Sigmoid colon (tissue), 7 donors: ENCODE results near the gene ACRBP. TPM values are rescaled to one million over a fixed set of nuclear protein-coding genes. Genes with fewer than 3 reads are reported as not detected.

ENCODE experiments used
- DNase-seq: peaks from one replicate; pipeline ENCODE4 v3.0.0-alpha.2; 2019
- H3K27ac ChIP-seq, 4 donors: fragments of 200-600 bp; sonication (generic); one replicate each; pipeline ENCODE4 v1.5.1; 2016 to 2019; ENCODE audit warnings: mild to moderate bottlenecking in 1 of 4
- H3K27me3 ChIP-seq, 3 donors: fragments of 200-600 bp; sonication (generic); one replicate each; pipeline ENCODE4 v1.5.1; 2019; ENCODE audit warnings: mild to moderate bottlenecking in 1 of 3
- H3K36me3 ChIP-seq, 4 donors: fragments of 200-600 bp; sonication (generic); one replicate each; pipeline ENCODE4 v1.5.1; 2016 to 2019
- H3K4me1 ChIP-seq, 4 donors: fragments of 200-600 bp; sonication (generic); one replicate each; pipeline ENCODE4 v1.5.1; 2017 to 2019
- H3K4me3 ChIP-seq, 4 donors: fragments of 200-600 bp; sonication (generic); one replicate each; pipeline ENCODE4 v1.5.1; 2017 to 2019; ENCODE audit warnings: mild to moderate bottlenecking in 2 of 4, moderate library complexity in 1 of 4
- H3K9me3 ChIP-seq, 4 donors: fragments of 200-600 bp in 3 of 4; sonication (generic) in 3 of 4; one replicate each; pipeline versions ENCODE4 v1.5.1 to v1.6.1; 2013 to 2019
- CTCF ChIP-seq, 4 experiments: fragments of 450-650 bp in 3 of 4; fragments of 200-600 bp in 1 of 4; IDR thresholded peaks; one replicate each; pipeline ENCODE4 v1.5.1; 2016 to 2019; ENCODE audit warnings: antibody characterized with exemption in 4 of 4, mild to moderate bottlenecking in 3 of 4, moderate library complexity in 2 of 4
- EP300 ChIP-seq, 4 donors: sonication (generic); formaldehyde crosslinking; IDR thresholded peaks; one replicate each; pipeline ENCODE4 v1.6.1; 2017; ENCODE audit warnings: antibody characterized with exemption in 4 of 4
- POLR2A ChIP-seq, 2 donors: fragments of 450-650 bp; IDR thresholded peaks; one replicate each; pipeline ENCODE4 v1.6.1; 2016; ENCODE audit warnings: antibody characterized with exemption in 2 of 2, mild to moderate bottlenecking in 2 of 2, moderate library complexity in 2 of 2
- POLR2AphosphoS5 ChIP-seq, 4 donors: sonication (generic); formaldehyde crosslinking; IDR thresholded peaks; one replicate each; pipeline ENCODE4 v1.6.1; 2017; ENCODE audit warnings: antibody characterized with exemption in 4 of 4
- WGBS, 2 donors: extraction: QIAGEN DNeasy Blood & Tissue Kit; methylation state at CpG; one replicate each; pipeline ENCODE4 v1.1.7; 2013; 5-methylcytosine and 5-hydroxymethylcytosine counted together
- intact Hi-C: fragments of 100-400 bp; cut with DNase I; formaldehyde crosslinking; loops from one replicate; pipeline ENCODE4 v1.15.1; 2023
- polyA plus RNA-seq, 3 donors: library from polyadenylated mRNA; stranded (reverse); fragments of 200-250 nt; gene quantifications; one replicate each; pipeline ENCODE4 v1.2.3, GENCODE V29; 2013
- total RNA-seq, 4 donors: library from RNA; depleted of rRNA; stranded (reverse); fragments of >200 nt; gene quantifications; one replicate each; pipeline ENCODE4 v1.1.0, GENCODE V29; 2016
- donor health status: healthy with polysubstance abuse.
- donor health status: Bipolar disorder and iron deficiency.
- donor health status: healthy.

Gene ACRBP
- total and polyA plus RNA-seq, 7 donors = 1.2 to 3.9 (median 2.1) TPM; not detected in 1

- Histone ChIP-seq H3K9me3 (no peaks in the 10 kb centered on the region), H3K27me3 (no peaks in the 10 kb centered on the region), H3K36me3 (peaks cover 12 to 46% (median 43%) of the 10 kb centered on the region in 4 donors), H3K4me1 (peaks cover 0 to 13% (median 11%) of the 10 kb centered on the region in 4 donors), H3K4me3 (no peak overlapping the region), H3K27ac (no peak overlapping the region)
- intact Hi-C loops = no loop called here
- TF ChIP-seq POLR2AphosphoS5 (IDR thresholded peaks at IDR 0.05) (no peak), POLR2A (IDR thresholded peaks at IDR 0.05) (no peak), EP300 (IDR thresholded peaks at IDR 0.05) (no peak), CTCF (IDR thresholded peaks at IDR 0.05) (no peak)
- 94 to 99% methylated on average over 2 of the region's 2 CpGs for WGBS, 2 donors
- no peak for DNase-seq
These were observed 19.0 kb upstream of the ACRBP start for GRCh38 chr12:6666211-6666610.

- H3K9me3 ChIP-seq = no peaks in the 10 kb centered on the region
- no peak overlapping the region for H3K27ac ChIP-seq
- TF ChIP-seq EP300 (IDR thresholded peaks at IDR 0.05) (no peak), CTCF (IDR thresholded peaks at IDR 0.05) (no peak), POLR2A (IDR thresholded peaks at IDR 0.05) (no peak), POLR2AphosphoS5 (IDR thresholded peaks at IDR 0.05) (no peak)
- H3K4me3 ChIP-seq = no peak overlapping the region
- intact Hi-C loops = loop anchor here (5.0 kb wide), 1 partner anchor 57 kb away; the partner anchor contains the start of gene COPS7A
- H3K27me3 ChIP-seq = no peaks in the 10 kb centered on the region
- DNase-seq = no peak
- peaks cover 8 to 33% (median 30%) of the 10 kb centered on the region in 4 donors for H3K36me3 ChIP-seq
- WGBS, 2 donors = 81 to 93% methylated on average over 2 of the region's 2 CpGs
- peaks cover 0 to 14% (median 11%) of the 10 kb centered on the region in 4 donors for H3K4me1 ChIP-seq
These were observed 17.7 kb upstream of the ACRBP start for GRCh38 chr12:6664902-6665301.

- Histone ChIP-seq H3K36me3 (peaks cover 0 to 19% (median 13%) of the 10 kb centered on the region in 4 donors), H3K4me1 (peaks cover 0 to 14% (median 11%) of the 10 kb centered on the region in 4 donors), H3K4me3 (peak within 1 kb of the TSS; percentile 58 to 79 (median 70)), H3K9me3 (no peaks in the 10 kb centered on the region), H3K27ac (peak within 1 kb of the TSS; percentile 78 to 85 (median 82)), H3K27me3 (no peaks in the 10 kb centered on the region)
- peak; percentile 99 for DNase-seq
- 2 to 3% methylated on average over 37 of the region's 37 CpGs for WGBS, 2 donors
- TF ChIP-seq CTCF (IDR thresholded peaks at IDR 0.05) = no peak
- TF ChIP-seq POLR2AphosphoS5 (IDR thresholded peaks at IDR 0.05) = peak; percentile 31 to 73 (median 66)
- TF ChIP-seq EP300 (IDR thresholded peaks at IDR 0.05) = peak in 1 of 4 donors; percentile 21
- intact Hi-C loops = loop anchor here (1.0 to 5.0 kb wide), 3 partner anchors 26 to 59 kb away; partner anchors contain the start of genes CHD4, COPS7A and ZNF384
These were observed 15.9 kb upstream of the ACRBP start, which contains the start of gene ING4 for GRCh38 chr12:6662906-6663742. Gene ING4, minus strand, starts transcription at chr12:6663119. Its CDS starts 18 bp downstream, at chr12:6663101.

GRCh38 chr12:6662602-6662905 lies 15.3 kb upstream of the ACRBP start:
- Histone ChIP-seq H3K4me3 (peak overlapping the region; percentile 58 to 79 (median 70)), H3K27me3 (no peaks in the 10 kb centered on the region), H3K27ac (peak overlapping the region; percentile 78 to 83 (median 80)), H3K4me1 (peaks cover 0 to 14% (median 11%) of the 10 kb centered on the region in 4 donors), H3K36me3 (peaks cover 0 to 18% (median 7%) of the 10 kb centered on the region in 4 donors), H3K9me3 (no peaks in the 10 kb centered on the region)
- 1 to 2% methylated on average over 10 of the region's 10 CpGs for WGBS, 2 donors
- TF ChIP-seq CTCF (IDR thresholded peaks at IDR 0.05) (no peak), POLR2AphosphoS5 (IDR thresholded peaks at IDR 0.05) (no peak), POLR2A (IDR thresholded peaks at IDR 0.05) (no peak), EP300 (IDR thresholded peaks at IDR 0.05) (no peak)
- DNase-seq = no peak
- intact Hi-C loops = loop anchor here (2.0 to 5.0 kb wide), 2 partner anchors 56 to 60 kb away; partner anchors contain the start of genes CHD4 and COPS7A
